NCI-H774 (cell line): ENCODE results near the gene GABRB2.
"Not testable (repeated sequence)": the region's sequence is repeated elsewhere in the genome, so short reads cannot be mapped to it uniquely, and the experiment has no call there.

Experiments used
- DNase-seq: peaks from one replicate; lab custom pipeline; 2025; lab: John Stamatoyannopoulos, UW

Gene GABRB2

GRCh38 chr5:161299053-161299452 is 247.5 kb downstream of the GABRB2 start:
- no peak for DNase-seq

- not testable (repeated sequence) for DNase-seq
These were observed 249.1 kb downstream of the GABRB2 start for GRCh38 chr5:161297388-161297787.

GRCh38 chr5:161295721-161296250 is 250.7 kb downstream of the GABRB2 start:
- no peak for DNase-seq

GRCh38 chr5:161288071-161288470 is 258.5 kb downstream of the GABRB2 start:
- no peak for DNase-seq

- DNase-seq = no peak
These were observed 259.1 kb downstream of the GABRB2 start for GRCh38 chr5:161287436-161287835.

GRCh38 chr5:161286066-161286655 is 260.4 kb downstream of the GABRB2 start:
- DNase-seq = no peak

GRCh38 chr5:161284445-161284844 is 262.1 kb downstream of the GABRB2 start:
- DNase-seq = no peak

GRCh38 chr5:161283296-161283695 is 263.2 kb downstream of the GABRB2 start:
- DNase-seq = no peak

- DNase-seq = no peak
These were observed 267.5 kb downstream of the GABRB2 start for GRCh38 chr5:161278739-161279660.

- no peak for DNase-seq
These were observed 269.5 kb downstream of the GABRB2 start for GRCh38 chr5:161277011-161277410.

GRCh38 chr5:161274951-161275350 is 271.6 kb downstream of the GABRB2 start:
- DNase-seq = no peak

GRCh38 chr5:161273410-161273809 is 273.1 kb downstream of the GABRB2 start:
- no peak for DNase-seq

GRCh38 chr5:161271816-161272215 is 274.7 kb downstream of the GABRB2 start:
- no peak for DNase-seq

- no peak for DNase-seq
These were observed 277.4 kb downstream of the GABRB2 start for GRCh38 chr5:161269125-161269524.

- DNase-seq = no peak
These were observed 279.6 kb downstream of the GABRB2 start for GRCh38 chr5:161266954-161267353.

GRCh38 chr5:161265006-161265405 is 281.5 kb downstream of the GABRB2 start:
- DNase-seq = no peak

- DNase-seq = no peak
These were observed 283.3 kb downstream of the GABRB2 start for GRCh38 chr5:161263191-161263590.

- DNase-seq = no peak
These were observed 284.7 kb downstream of the GABRB2 start for GRCh38 chr5:161261668-161262323.

- no peak for DNase-seq
These were observed 288.1 kb downstream of the GABRB2 start for GRCh38 chr5:161258438-161258837.

GRCh38 chr5:161256957-161257356 is 289.6 kb downstream of the GABRB2 start:
- DNase-seq = no peak

GRCh38 chr5:161252955-161253354 is 293.6 kb downstream of the GABRB2 start:
- DNase-seq = not testable (repeated sequence)

- no peak for DNase-seq
These were observed 299.8 kb downstream of the GABRB2 start for GRCh38 chr5:161246749-161247148.

GRCh38 chr5:161245846-161246245 is 300.7 kb downstream of the GABRB2 start:
- DNase-seq = not testable (repeated sequence)
